Activated CD4-positive, alpha-beta T cell treated with anti-CD3 and anti-CD28 coated beads, Interleukin-2, Interleukin-4, amounts not matched to agents 100 ng/mL and 50 ng/mL, durations not matched to agents 16 hours and 8 hours (primary cell): Measurements from ENCODE around the gene GARRE1.
"Not testable (repeated sequence)": the region's sequence is repeated elsewhere in the genome, so short reads cannot be mapped to it uniquely, and the experiment has no call there.

ENCODE experiments used
- DNase-seq: peaks from one replicate; pipeline ENCODE4 v3.0.0-alpha.2; 2020; ENCODE audit warnings: low spot score

The GARRE1 gene, protein sequence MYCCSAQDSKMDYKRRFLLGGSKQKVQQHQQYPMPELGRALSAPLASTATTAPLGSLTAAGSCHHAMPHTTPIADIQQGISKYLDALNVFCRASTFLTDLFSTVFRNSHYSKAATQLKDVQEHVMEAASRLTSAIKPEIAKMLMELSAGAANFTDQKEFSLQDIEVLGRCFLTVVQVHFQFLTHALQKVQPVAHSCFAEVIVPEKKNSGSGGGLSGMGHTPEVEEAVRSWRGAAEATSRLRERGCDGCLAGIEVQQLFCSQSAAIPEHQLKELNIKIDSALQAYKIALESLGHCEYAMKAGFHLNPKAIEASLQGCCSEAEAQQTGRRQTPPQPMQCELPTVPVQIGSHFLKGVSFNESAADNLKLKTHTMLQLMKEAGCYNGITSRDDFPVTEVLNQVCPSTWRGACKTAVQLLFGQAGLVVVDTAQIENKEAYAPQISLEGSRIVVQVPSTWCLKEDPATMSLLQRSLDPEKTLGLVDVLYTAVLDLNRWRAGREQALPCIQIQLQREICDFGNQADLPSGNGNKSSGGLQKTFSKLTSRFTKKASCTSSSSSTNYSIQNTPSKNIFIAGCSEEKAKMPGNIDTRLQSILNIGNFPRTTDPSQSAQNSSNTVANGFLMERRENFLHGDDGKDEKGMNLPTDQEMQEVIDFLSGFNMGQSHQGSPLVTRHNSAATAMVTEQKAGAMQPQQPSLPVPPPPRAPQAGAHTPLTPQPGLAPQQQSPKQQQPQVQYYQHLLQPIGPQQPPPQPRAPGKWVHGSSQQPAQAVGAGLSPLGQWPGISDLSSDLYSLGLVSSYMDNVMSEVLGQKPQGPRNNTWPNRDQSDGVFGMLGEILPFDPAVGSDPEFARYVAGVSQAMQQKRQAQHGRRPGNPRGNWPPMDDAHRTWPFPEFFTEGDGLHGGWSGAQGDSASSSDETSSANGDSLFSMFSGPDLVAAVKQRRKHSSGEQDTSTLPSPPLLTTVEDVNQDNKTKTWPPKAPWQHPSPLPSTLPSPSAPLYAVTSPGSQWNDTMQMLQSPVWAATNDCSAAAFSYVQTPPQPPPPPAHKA (N-terminal part only)

DNA sequence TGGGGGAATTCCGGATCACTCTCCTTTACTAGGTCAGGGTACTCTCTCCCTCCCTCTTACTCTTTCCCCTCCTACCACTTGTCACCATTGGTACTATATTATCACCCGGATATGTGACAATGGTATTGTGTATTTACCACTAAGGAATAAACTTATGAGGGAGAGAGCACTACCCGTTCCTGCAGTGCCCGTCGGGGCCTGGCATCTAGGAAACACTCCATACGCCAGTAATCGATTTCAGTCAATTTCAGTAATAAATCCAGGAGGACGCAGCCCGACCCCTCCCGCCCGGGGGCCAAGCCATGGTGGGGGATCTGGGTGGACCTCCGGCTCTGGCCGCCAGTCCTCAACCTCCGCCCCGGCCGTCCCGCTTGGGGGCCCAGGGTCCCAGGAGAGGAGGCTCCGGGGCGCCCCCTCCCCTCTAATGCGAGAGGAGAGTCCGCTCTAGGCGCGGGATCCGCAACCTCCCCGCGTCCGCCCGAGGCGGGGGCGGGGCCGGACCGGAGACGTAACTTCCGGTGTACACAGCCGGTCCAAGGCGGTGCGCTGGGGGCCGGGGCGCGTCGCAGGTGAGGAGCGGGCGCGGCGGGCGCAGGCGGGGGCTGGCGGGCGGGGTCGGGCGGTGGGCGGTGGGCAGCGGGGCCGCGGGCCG is at the start of gene GARRE1:
Gene GARRE1, plus strand, starts transcription at position 509 of the 652 bp plus-strand sequence. CDS start 45,920 bp downstream, outside the sequence.
- DNase-seq: peak; percentile 83

- not testable (repeated sequence) for DNase-seq
Measured at GRCh38 chr19:34205324-34205723, 49.0 kb upstream of the GARRE1 start.

DNA sequence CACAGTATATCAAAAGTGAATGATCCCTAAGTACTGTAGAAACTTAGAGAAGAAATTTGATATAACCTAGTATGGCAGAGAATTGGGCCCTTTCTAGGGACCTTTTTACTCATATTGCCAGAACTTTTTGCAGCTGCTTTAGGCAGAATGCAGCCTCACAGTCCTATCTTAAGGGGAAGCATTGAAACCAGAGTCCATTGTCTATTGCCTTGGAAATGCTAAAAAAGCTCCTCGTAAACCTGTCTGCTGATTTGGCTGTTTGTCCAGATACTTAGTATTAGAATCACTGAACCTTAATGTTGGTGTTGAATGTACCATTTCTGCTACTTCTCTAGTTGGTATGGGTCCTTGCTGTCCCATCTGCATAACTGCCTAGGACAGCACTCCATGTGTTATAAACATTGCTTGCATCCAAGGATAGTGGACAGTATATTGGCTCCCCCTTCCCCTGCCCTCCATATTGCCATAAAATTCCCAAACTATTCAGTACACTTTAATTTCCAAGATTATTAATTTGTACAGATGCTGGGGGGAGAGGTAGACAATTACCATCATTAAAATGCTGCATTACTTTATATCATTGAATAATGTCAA is 46.0 kb upstream of the GARRE1 start:
- DNase-seq: no peak

DNA sequence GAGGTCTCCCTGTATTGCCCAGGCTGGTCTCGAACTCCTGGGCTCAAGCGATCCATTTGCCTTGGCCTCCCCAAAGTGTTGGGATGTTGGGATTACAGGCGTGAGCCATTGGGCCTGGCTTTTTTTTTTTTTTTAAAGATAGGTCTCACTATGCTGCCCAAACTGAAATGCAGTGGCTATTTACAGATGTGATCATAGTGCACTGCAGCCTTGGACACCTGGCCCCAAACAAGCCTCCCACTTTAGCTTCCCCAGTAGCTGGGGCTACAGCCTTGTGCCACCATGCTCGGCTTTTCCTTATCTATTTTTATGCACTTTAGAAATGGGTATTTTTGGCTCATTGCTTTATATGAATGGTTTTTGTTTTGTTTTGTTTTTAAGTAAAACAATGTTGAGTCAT is 44.6 kb upstream of the GARRE1 start:
- DNase-seq: no peak

DNA sequence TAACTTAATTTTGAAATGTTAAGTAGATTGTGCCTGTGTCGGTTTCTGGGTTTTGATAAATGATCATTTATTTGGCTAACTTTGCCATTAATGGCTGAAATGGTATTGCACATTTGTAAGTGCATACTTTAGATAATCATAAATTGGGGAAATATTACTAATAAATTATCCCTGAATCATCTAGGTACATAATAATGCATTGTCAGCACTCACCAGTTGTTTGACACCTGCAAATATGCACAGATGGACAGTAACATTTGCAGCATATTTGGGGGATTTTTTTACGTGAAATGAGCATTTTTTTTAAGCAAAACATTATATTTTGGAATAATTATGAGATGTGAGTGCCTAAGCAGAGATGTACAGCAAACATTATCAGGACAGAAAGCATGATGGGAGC is 41.1 kb upstream of the GARRE1 start:
- no peak for DNase-seq

DNA sequence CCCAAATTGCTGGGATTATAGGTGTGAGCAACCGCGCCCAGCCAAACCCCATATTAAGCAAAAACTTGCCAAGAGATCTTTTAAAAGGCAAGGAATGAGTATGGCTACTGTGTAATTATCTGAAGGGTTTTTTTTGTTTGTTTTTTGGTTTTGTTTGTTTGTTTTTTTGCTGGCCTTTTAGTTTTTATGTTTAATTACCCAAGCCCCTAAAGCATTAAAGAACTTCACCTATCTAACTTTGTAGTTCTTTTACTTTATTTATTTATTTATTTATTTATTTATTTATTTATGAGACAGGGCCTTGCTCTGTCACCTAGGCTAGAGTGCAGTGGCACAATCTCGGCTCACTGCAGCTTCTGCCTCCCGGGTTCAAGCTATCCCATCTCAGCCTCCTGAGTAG is 40.3 kb upstream of the GARRE1 start:
- no peak for DNase-seq

DNA sequence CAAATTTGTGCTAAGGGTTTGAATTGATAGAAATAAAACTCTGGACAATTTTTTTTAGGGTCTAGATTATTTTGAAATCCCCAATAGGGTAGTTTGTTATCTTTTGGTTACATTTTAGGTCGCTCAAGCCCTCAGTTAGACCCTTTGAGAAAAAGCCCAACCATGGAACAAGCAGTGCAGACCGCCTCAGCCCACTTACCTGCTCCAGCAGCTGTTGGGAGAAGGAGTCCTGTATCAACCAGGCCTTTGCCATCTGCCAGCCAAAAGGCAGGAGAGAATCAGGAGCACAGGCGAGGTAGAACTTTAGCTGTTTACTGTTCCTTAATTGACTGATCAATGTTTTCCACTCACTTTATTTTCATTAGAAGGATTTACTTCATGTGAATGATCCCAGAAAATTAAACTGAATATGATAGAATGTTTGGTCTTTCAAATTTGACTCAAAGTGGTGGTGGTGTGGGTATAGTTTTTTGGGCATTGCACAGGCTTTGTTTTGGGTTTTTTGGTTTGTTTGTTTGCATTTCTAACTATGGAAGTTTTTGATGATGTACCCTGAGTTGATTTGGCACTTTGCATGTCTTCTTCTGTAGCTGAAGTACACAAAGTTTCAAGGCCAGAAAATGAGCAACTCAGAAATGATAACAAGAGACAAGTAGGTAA is 39.2 kb upstream of the GARRE1 start:
- no peak for DNase-seq

DNA sequence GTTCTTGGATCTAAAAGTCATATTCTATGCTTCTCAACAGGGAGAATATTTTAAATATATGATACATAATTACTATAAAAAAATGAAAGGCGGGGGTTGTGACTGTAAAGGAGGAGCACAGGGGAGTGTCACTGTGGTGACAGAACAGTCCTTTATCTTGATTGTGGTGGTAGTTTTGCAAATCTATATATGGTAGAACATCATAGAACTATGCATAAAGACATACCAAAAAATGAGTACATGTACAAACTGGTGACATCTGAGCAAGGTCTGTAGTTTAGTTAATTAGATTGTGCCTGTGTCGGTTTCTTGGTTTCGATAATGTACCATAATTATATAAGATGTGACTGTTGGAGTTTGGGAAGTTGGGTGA is 38.7 kb upstream of the GARRE1 start:
- no peak for DNase-seq

GRCh38 chr19:34216745-34217219 is 37.6 kb upstream of the GARRE1 start:
- DNase-seq: not testable (repeated sequence)

DNA sequence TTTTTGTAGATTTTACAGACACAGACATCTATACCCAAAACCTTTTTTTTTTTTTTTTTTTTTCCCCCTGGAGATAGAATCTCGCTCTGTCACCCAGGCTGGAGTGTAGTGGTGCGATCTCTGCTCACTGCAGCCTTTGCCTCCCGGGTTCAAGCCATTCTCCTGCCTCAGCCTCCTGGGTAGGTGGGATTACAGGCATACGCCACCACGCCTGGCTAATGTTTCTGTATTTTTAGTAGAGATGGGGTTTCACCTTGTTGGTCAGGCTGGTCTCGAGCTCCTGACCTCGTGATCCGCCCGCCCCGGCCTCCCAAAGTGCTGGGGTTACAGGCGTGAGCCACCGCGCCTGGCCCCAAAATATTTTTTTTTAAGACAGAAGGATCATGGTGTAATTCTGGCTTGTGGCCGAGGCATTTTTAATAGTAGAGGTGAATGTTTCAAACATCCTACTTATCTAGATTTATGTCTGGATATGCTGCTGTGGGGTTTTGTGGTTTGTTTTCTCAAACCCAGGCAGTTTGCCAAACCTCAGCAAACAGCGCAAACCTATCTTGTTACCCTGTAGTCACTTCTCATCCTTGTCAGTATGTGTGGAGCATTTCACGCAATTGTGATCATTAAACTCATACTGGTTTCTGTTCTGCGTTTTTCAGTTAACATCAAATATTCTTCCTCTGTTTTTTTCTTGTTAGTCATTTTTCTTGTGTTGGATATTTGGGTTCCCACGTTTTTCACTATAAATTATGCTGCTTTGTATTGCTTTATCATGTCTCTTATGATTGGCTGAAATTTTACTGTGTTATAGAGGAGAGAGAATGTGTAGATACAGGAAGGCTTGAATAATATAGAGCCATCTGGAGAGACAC is 36.2 kb upstream of the GARRE1 start:
- DNase-seq: peak; percentile 70

- no peak for DNase-seq
Measured at GRCh38 chr19:34218818-34219164, 35.6 kb upstream of the GARRE1 start.

DNA sequence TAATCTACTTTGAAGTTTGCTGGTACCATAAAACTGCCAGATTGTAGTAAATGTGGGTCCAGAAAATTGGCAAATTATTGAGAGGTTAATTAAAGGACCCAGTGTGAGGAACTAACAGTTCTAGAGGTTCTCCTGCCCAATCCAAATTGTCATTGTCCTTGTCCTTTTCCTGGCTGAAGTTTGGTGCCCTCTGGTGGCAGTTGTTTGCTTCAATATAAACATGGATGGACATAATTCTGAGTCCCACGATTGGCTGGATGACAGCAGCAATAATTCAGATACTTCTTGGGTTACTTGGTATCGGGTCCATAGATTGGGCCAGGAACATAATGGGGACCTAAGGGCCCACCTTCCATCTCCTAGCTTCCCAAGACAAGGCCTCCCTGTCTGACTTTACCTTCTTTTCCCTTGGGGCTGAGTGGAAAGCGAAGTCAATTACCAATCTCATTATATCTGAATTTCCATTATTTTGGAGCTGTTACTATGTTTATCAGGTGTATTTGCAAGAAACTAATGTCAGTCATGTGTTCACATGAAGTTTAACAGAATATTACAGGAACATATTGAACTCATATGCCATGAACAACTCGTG is 33.8 kb upstream of the GARRE1 start:
- peak; percentile 62 for DNase-seq

DNA sequence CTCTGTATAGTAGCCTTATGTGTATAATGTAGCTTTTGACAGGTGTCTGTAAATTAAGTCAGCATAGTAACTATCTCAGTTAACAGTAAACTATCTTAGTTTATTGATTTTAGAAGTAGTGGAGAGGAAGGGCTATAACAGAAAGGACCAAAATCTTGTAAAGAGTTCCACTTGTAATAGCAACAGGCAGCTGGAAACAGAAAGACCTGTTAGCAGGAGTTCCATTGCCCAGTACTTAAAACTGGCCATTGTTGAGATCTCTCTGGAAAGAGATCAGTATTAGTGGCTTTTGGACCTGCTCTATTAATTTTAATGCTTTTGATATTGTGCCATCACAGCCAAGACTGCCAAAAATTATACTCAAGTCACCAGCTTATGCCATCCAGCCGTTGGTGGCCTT is 32.0 kb upstream of the GARRE1 start:
- DNase-seq: no peak

DNA sequence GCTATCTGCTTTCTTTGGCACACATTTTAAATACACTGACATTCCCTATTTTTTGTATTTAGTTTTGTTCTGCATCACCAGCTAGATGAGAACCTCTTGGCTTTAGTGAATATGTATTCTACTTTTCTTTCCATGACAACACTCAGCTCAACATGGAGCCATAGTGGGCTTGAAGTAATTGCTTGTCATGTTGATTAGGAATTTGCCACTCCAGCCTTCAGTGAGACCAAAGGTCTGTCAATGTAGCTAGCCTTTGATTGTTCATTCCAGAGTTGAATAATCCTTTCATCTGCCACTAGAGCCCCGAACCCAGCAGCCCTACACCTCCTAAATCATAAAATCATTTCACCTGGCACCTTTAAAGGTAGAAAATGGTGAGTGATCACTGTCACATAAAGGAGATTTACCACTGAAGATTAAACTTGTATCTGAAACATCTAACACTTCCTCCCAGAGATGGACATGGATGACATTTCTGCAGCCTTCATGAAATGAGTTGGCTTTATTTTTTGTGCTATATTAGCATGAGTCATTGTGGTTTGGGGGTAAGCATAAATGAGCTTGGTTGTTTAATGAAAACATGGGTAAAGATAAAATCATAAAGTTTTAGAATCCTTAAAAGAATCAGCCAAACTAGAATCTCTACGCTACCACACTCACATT is 29.2 kb upstream of the GARRE1 start:
- peak; percentile 74 for DNase-seq

DNA sequence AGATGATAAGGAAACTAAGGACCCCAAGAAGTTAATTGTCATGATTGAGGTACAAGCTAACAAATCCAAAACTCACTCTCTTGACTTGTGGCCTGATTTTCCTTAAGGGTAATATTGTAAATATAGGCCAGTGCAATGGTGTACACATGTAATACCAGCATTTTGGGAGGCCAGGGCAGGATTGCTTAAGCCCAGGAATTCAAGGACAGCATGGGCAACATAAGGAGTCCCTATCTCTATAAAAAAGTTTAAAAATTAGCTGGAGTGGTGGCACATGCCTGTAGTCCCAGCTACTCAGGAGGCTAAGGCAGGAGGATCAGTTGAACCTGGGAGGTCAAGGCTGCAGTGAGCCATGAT is 28.7 kb upstream of the GARRE1 start:
- DNase-seq: no peak

GRCh38 chr19:34226036-34226435 is 28.3 kb upstream of the GARRE1 start:
- DNase-seq: peak; percentile 80

GRCh38 chr19:34228347-34228746 is 26.0 kb upstream of the GARRE1 start:
- DNase-seq: no peak

DNA sequence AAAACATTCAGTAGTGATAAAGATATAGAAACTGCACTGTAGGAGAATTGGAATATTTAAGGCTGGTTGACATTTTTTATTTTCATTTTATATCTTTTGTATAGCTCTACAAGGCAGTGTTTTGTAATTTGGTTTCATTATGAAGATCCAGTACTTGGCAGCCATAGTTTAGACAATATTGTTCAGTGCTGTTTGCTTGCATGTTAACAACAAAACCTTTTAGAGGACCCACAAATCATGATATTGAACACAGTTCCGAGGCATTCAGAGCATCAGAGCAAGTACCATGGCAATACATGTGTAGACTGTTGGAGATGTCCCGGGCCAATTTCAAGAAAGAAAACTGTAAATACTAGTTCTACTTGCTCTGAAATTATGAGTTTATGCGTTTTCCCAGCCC is 25.6 kb upstream of the GARRE1 start:
- no peak for DNase-seq

DNA sequence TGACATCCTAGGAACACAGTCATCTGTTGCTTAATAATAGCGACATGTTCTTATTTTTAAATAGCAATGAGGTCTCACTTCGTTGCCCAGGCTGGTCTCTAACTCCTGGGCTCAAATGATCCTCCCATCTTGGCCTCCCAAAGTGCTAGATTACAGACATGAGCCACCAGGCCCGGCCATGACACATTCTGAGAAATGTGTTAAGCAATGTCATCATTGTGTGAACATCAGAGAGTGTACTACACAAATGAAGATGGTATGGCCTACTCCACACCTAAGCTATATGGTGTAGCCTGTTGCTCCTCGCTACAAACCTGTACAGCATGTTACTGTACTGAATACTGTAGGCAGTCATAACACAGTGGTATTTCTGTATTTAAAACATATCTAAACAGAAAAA is 24.6 kb upstream of the GARRE1 start:
- peak; percentile 59 for DNase-seq
